Measurements from ENCODE around the gene SASH3.

DNA sequence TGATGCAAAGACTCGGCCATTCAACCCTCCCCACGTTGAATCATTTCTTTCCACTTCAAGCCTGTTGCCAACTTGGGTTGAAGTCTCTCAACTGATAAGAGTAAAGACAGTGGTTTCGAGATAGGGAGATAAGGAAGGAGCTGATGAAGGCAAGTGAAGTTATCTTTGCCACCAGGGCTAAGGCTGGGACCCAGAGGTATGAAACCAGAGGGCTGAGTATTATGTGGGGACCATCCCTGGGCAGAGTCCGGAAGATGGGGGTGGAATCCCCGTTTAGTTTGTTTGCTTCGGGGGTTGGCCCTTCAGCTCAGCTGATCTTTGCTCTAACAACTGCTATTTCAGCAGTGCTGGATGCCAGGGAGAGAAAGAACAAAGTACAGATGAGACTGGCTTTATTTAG is 43.3 kb upstream of the SASH3 start:
- TF ChIP-seq, protein P1, sequence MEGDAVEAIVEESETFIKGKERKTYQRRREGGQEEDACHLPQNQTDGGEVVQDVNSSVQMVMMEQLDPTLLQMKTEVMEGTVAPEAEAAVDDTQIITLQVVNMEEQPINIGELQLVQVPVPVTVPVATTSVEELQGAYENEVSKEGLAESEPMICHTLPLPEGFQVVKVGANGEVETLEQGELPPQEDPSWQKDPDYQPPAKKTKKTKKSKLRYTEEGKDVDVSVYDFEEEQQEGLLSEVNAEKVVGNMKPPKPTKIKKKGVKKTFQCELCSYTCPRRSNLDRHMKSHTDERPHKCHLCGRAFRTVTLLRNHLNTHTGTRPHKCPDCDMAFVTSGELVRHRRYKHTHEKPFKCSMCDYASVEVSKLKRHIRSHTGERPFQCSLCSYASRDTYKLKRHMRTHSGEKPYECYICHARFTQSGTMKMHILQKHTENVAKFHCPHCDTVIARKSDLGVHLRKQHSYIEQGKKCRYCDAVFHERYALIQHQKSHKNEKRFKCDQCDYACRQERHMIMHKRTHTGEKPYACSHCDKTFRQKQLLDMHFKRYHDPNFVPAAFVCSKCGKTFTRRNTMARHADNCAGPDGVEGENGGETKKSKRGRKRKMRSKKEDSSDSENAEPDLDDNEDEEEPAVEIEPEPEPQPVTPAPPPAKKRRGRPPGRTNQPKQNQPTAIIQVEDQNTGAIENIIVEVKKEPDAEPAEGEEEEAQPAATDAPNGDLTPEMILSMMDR (conservative IDR thresholded peaks at IDR 0.05): no peak
- no peak for TF ChIP-seq ZFX (IDR thresholded peaks at IDR 0.05)

Measured in C4-2B (cell line).